ENCODE results near the gene UBE2E2.
A peak's percentile ranks its signal among the peaks of the same experiment; 100 is the strongest.

The UBE2E2 gene

DNA sequence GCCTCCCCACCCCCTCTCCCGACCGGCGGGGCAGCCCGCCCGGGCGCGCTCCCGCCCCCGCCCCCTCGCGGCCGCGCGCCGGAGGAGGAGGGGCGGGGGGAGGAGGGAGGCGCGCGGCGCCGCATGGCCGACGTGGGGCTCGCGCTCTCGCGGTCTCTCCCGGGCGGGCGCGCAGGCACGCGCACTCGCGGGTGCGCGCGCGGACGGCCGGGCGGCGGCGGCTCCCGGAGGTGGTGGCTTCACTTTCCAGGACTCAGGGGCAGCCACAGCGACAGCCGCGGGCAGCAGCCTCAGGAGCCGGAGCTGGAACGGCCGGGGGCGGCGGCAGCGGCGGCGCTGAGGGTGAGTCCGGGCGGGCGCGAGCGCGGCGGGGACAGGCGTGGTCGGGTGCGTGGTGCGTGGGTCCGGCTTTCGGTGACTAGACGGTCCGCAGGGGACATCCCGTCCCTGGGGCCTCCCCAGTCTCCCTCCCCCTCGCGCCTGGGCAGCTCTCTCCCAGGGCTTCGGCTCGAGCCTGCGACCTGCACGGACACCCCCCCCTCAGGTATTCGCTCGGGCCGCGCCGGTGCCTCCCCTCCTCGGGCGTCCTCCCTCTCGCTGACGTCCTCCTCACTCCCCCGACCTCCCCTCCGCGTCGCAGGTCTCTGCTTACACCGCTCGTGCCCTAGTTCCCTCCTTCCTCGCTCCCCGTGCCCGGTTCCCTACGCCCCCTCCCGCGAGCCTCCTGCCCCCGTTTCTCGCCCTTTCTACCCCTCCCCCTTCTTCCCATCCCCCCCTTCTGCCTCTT lies at the start of gene UBE2E2:
Gene UBE2E2 (plus strand): TSS at position 407 of the 787 bp plus-strand sequence.
- Mint-ChIP-seq H3K27ac (peak within 1 kb of the TSS; percentile 93), H3K27me3 (peaks cover 16% of the 10 kb centered on the region)
- intact Hi-C loops (cut with micrococcal nuclease), result loop anchor here (2.0 to 10.0 kb wide), 4 partner anchors 18 to 609 kb away; no protein-coding TSS in a partner anchor

GRCh38 chr3:23153436-23153835 lies 49.7 kb upstream of the UBE2E2 start:
- Mint-ChIP-seq H3K4me3 (no peak overlapping the region), H3K4me1 (ENCODE audit: low read depth) (peaks cover 5% of the 10 kb centered on the region), H3K27me3 (no peaks in the 10 kb centered on the region), H3K9me3 (peaks cover 13% of the 10 kb centered on the region), H3K27ac (no peak overlapping the region), H3K36me3 (ENCODE audit: low read depth) (no peaks in the 10 kb centered on the region)
- intact Hi-C loops (cut with micrococcal nuclease), result no loop called here

More for the DNA sequence above, at the start of gene UBE2E2:
- Mint-ChIP-seq H3K9me3 (no peaks in the 10 kb centered on the region), H3K36me3 (ENCODE audit: low read depth) (peaks cover 11% of the 10 kb centered on the region), H3K4me1 (ENCODE audit: low read depth) (peaks cover 33% of the 10 kb centered on the region), H3K4me3 (peak within 1 kb of the TSS; percentile 95)

DNA sequence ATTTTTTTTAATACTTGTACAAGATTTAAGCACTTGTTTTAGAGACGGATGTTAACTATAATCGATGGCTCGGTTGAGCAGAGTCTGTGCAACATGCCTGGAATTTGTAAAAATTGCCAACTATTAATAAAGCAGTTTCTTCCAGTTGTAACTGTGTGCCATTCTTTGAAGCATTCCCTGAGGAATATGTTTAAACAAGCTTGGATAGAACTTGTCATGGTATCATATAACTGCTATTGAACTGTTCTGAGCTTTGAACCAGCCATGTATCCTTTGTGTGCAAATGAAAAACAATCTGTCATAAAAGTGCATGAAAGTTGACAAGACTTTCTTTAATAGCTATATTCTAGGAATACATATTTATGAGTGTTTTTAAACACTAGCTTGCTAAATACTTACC lies 45.8 kb upstream of the UBE2E2 start:
- Mint-ChIP-seq H3K27ac (no peak overlapping the region), H3K27me3 (no peaks in the 10 kb centered on the region), H3K36me3 (ENCODE audit: low read depth) (no peaks in the 10 kb centered on the region), H3K4me3 (no peak overlapping the region), H3K4me1 (ENCODE audit: low read depth) (peaks cover 29% of the 10 kb centered on the region), H3K9me3 (peaks cover 13% of the 10 kb centered on the region)
- intact Hi-C loops (cut with micrococcal nuclease), result no loop called here

DNA sequence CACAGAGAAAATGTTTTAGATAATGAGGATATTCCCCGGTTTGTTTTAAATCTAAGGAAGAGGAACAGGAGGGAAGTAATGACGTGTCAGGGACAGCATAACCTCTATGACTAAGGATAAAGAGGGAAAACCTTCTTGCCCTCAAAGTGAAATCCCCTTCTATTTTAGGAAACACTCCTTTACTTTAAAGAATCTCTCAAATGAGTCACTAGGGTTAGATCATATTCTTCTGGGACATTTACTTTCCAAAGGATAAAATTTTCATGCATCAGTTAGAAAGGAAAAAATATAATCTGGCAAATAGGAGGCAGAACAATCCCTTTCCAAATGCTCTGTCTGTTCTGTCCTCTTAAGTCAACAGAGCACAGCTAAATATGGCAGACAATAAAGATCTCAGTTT lies 43.2 kb upstream of the UBE2E2 start:
- intact Hi-C loops (cut with micrococcal nuclease), result no loop called here
- Mint-ChIP-seq H3K27me3 (no peaks in the 10 kb centered on the region), H3K4me1 (ENCODE audit: low read depth) (peaks cover 37% of the 10 kb centered on the region), H3K9me3 (peaks cover 9% of the 10 kb centered on the region), H3K27ac (no peak overlapping the region), H3K36me3 (ENCODE audit: low read depth) (no peaks in the 10 kb centered on the region), H3K4me3 (no peak overlapping the region)

GRCh38 chr3:23161308-23161707 lies 41.8 kb upstream of the UBE2E2 start:
- intact Hi-C loops (cut with micrococcal nuclease), result no loop called here
- Mint-ChIP-seq H3K4me1 (ENCODE audit: low read depth) (peaks cover 37% of the 10 kb centered on the region), H3K4me3 (no peak overlapping the region), H3K27me3 (no peaks in the 10 kb centered on the region), H3K9me3 (no peaks in the 10 kb centered on the region), H3K27ac (no peak overlapping the region), H3K36me3 (ENCODE audit: low read depth) (no peaks in the 10 kb centered on the region)

GRCh38 chr3:23161896-23162570 lies 41.1 kb upstream of the UBE2E2 start:
- Mint-ChIP-seq H3K9me3 (no peaks in the 10 kb centered on the region), H3K27ac (no peak overlapping the region), H3K36me3 (ENCODE audit: low read depth) (no peaks in the 10 kb centered on the region), H3K4me3 (no peak overlapping the region), H3K27me3 (no peaks in the 10 kb centered on the region), H3K4me1 (ENCODE audit: low read depth) (peaks cover 32% of the 10 kb centered on the region)
- intact Hi-C loops (cut with micrococcal nuclease), result no loop called here

GRCh38 chr3:23162934-23163333 lies 40.2 kb upstream of the UBE2E2 start:
- no peaks in the 10 kb centered on the region for H3K27me3 Mint-ChIP-seq
- H3K27ac Mint-ChIP-seq, result no peak overlapping the region
- H3K4me1 Mint-ChIP-seq (ENCODE audit: low read depth), result peaks cover 32% of the 10 kb centered on the region
- no peak overlapping the region for H3K4me3 Mint-ChIP-seq
- no peaks in the 10 kb centered on the region for H3K9me3 Mint-ChIP-seq
- H3K36me3 Mint-ChIP-seq (ENCODE audit: low read depth), result no peaks in the 10 kb centered on the region
- intact Hi-C loops (cut with micrococcal nuclease), result no loop called here

- Mint-ChIP-seq H3K4me3 (no peak overlapping the region), H3K27me3 (peaks cover 1% of the 10 kb centered on the region), H3K4me1 (ENCODE audit: low read depth) (peaks cover 21% of the 10 kb centered on the region), H3K27ac (no peak overlapping the region), H3K36me3 (ENCODE audit: low read depth) (no peaks in the 10 kb centered on the region), H3K9me3 (no peaks in the 10 kb centered on the region)
- intact Hi-C loops (cut with micrococcal nuclease), result no loop called here
Measured at GRCh38 chr3:23164746-23165145, 38.4 kb upstream of the UBE2E2 start.

DNA sequence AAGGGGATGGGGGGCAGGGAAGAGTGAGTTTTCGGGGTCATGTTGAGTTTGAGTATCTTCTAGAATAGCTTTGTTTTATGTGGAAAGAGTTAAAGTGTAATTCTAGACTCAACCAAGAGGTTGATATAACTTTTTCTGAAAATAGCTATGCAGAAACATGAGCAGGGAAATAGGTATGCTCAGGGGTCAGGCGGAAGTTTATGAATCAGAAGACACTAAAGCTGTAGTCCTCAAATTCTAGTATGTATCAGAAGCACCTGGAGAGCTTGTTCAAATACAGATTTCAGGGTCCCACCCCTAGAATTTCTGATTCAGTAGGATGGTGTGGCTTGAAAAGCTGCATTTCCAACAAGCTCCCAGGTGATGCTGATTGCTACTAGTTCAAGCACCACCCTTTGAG lies 37.6 kb upstream of the UBE2E2 start:
- H3K27ac Mint-ChIP-seq, result no peak overlapping the region
- intact Hi-C loops (cut with micrococcal nuclease), result no loop called here
- no peaks in the 10 kb centered on the region for H3K36me3 Mint-ChIP-seq (ENCODE audit: low read depth)
- no peaks in the 10 kb centered on the region for H3K9me3 Mint-ChIP-seq
- H3K4me3 Mint-ChIP-seq, result no peak overlapping the region
- H3K27me3 Mint-ChIP-seq, result peaks cover 4% of the 10 kb centered on the region
- H3K4me1 Mint-ChIP-seq (ENCODE audit: low read depth), result peaks cover 15% of the 10 kb centered on the region

GRCh38 chr3:23166276-23166675 lies 36.9 kb upstream of the UBE2E2 start:
- Mint-ChIP-seq H3K27ac (no peak overlapping the region), H3K36me3 (ENCODE audit: low read depth) (no peaks in the 10 kb centered on the region), H3K27me3 (peaks cover 4% of the 10 kb centered on the region), H3K9me3 (no peaks in the 10 kb centered on the region), H3K4me3 (no peak overlapping the region), H3K4me1 (ENCODE audit: low read depth) (peaks cover 15% of the 10 kb centered on the region)
- intact Hi-C loops (cut with micrococcal nuclease), result no loop called here

GRCh38 chr3:23166845-23167244 lies 36.3 kb upstream of the UBE2E2 start:
- intact Hi-C loops (cut with micrococcal nuclease), result no loop called here
- Mint-ChIP-seq H3K36me3 (ENCODE audit: low read depth) (no peaks in the 10 kb centered on the region), H3K4me3 (no peak overlapping the region), H3K27ac (no peak overlapping the region), H3K9me3 (no peaks in the 10 kb centered on the region), H3K4me1 (ENCODE audit: low read depth) (peaks cover 13% of the 10 kb centered on the region), H3K27me3 (peaks cover 4% of the 10 kb centered on the region)

GRCh38 chr3:23169551-23169950 lies 33.6 kb upstream of the UBE2E2 start:
- H3K36me3 Mint-ChIP-seq (ENCODE audit: low read depth), result no peaks in the 10 kb centered on the region
- H3K4me3 Mint-ChIP-seq, result no peak overlapping the region
- peaks cover 7% of the 10 kb centered on the region for H3K27me3 Mint-ChIP-seq
- H3K4me1 Mint-ChIP-seq (ENCODE audit: low read depth), result no peaks in the 10 kb centered on the region
- no peaks in the 10 kb centered on the region for H3K9me3 Mint-ChIP-seq
- H3K27ac Mint-ChIP-seq, result no peak overlapping the region
- intact Hi-C loops (cut with micrococcal nuclease), result no loop called here

DNA sequence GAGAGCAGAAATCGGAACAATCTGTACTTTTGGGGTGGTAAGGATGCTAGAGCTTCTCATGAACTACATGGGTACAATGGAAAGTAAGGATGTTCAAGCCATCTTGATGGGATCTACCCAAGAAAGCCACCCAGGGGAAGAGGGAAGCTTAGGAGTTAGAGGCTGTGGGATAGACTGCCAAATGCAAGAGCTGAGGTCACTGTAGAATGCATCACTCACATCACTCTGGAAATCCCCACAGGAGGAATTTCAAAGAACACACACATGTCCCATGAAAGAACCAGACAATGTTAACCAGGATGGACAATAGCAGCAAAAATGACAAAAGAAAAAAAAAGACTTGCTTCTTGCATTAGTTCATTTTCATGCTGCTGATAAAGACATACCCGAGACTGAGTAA lies 32.8 kb upstream of the UBE2E2 start:
- peaks cover 8% of the 10 kb centered on the region for H3K27me3 Mint-ChIP-seq
- intact Hi-C loops (cut with micrococcal nuclease), result no loop called here
- no peaks in the 10 kb centered on the region for H3K4me1 Mint-ChIP-seq (ENCODE audit: low read depth)
- no peaks in the 10 kb centered on the region for H3K36me3 Mint-ChIP-seq (ENCODE audit: low read depth)
- H3K4me3 Mint-ChIP-seq, result no peak overlapping the region
- no peak overlapping the region for H3K27ac Mint-ChIP-seq
- no peaks in the 10 kb centered on the region for H3K9me3 Mint-ChIP-seq

DNA sequence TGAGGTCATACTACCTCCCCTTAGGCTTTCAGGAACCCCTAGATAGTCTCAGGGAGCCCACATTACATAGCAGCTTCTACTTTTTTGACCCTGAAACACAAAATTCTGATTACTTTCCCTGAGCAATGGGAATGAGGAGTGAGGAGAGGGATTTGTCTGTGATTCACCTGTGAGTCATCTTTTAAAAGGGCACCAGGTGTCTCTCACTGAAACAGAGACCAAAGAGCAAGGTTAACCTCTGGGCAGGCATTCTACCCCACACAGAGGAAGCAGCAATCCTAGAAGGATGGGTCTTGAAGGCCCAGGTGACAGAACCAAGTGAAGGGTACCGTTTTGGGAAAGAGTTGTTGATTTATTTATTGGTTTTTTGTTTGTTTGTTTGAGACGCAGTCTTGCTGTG lies 31.1 kb upstream of the UBE2E2 start:
- H3K4me3 Mint-ChIP-seq, result no peak overlapping the region
- H3K4me1 Mint-ChIP-seq (ENCODE audit: low read depth), result peaks cover 7% of the 10 kb centered on the region
- H3K27ac Mint-ChIP-seq, result no peak overlapping the region
- intact Hi-C loops (cut with micrococcal nuclease), result no loop called here
- no peaks in the 10 kb centered on the region for H3K36me3 Mint-ChIP-seq (ENCODE audit: low read depth)
- peaks cover 8% of the 10 kb centered on the region for H3K27me3 Mint-ChIP-seq
- no peaks in the 10 kb centered on the region for H3K9me3 Mint-ChIP-seq
